Brain microvascular endothelial cell (primary cell): Measurements from ENCODE around the gene FAM78B.

Source experiments
- DNase-seq: peaks from one replicate; pipeline ENCODE4 v3.0.0-alpha.2; 2020
- H3K27ac ChIP-seq: fragments of 250-450 bp; sonication (Bioruptor Pico); 2 replicates; pipeline ENCODE4 v1.5.1; 2020; ENCODE audit warnings: mild to moderate bottlenecking, moderate library complexity
- H3K27me3 ChIP-seq: fragments of 250-450 bp; sonication (Bioruptor Pico); replicated peaks from 2 replicates; pipeline ENCODE4 v1.5.1; 2020; ENCODE audit warnings: mild to moderate bottlenecking
- H3K36me3 ChIP-seq: fragments of 250-450 bp; sonication (Bioruptor Pico); replicated peaks from 2 replicates; pipeline ENCODE4 v1.5.1; 2020; ENCODE audit warnings: mild to moderate bottlenecking
- H3K4me3 ChIP-seq: 2 replicates; pipeline ENCODE4 v1.5.1; 2011; ENCODE audit warnings: low read depth, mild to moderate bottlenecking, control low read depth, low read length, moderate library complexity
- in situ Hi-C: cut with HindIII; loops from 2 replicates; pipeline ENCODE4 v1.10.0; 2017; ENCODE audit warnings: low sequenced_read_pairs, low pct_ligation_motif_present
- TF ChIP-seq, protein P1 (sequence below): IDR thresholded peaks from 2 replicates; pipeline ENCODE4 v1.5.1; 2011; ENCODE audit warnings: low read depth, mild to moderate bottlenecking, moderate library complexity, low read length, control low read depth, inconsistent platforms; ENCODE audit errors: missing control alignments

Gene FAM78B

DNA sequence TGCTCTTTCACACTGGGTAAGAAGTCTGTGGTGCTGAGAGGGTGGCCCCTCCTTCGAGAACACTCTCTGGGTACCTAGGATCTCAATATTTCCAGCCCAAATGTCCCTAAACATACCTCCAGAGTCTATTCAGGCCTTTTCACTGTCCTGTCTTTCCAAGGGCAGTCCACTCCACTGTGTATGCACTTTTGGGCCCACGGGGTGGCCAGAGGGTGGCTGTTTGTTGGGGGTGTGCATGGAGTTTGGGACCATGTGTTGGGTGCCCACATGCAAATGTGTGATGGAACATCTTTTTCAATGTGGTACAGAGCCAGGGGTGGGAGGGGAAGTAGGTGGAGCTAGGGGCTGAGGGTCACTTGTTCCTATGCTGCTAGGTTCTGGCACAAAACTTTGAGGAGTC is 87.5 kb downstream of the FAM78B start:
- Histone ChIP-seq H3K27me3 (no peaks in the 10 kb centered on the region), H3K4me3 (no peak overlapping the region), H3K27ac (no peak overlapping the region), H3K36me3 (no peaks in the 10 kb centered on the region)
- in situ Hi-C loops, result no loop called here
- TF ChIP-seq, protein P1, sequence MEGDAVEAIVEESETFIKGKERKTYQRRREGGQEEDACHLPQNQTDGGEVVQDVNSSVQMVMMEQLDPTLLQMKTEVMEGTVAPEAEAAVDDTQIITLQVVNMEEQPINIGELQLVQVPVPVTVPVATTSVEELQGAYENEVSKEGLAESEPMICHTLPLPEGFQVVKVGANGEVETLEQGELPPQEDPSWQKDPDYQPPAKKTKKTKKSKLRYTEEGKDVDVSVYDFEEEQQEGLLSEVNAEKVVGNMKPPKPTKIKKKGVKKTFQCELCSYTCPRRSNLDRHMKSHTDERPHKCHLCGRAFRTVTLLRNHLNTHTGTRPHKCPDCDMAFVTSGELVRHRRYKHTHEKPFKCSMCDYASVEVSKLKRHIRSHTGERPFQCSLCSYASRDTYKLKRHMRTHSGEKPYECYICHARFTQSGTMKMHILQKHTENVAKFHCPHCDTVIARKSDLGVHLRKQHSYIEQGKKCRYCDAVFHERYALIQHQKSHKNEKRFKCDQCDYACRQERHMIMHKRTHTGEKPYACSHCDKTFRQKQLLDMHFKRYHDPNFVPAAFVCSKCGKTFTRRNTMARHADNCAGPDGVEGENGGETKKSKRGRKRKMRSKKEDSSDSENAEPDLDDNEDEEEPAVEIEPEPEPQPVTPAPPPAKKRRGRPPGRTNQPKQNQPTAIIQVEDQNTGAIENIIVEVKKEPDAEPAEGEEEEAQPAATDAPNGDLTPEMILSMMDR, result no peak
- no peak for DNase-seq

DNA sequence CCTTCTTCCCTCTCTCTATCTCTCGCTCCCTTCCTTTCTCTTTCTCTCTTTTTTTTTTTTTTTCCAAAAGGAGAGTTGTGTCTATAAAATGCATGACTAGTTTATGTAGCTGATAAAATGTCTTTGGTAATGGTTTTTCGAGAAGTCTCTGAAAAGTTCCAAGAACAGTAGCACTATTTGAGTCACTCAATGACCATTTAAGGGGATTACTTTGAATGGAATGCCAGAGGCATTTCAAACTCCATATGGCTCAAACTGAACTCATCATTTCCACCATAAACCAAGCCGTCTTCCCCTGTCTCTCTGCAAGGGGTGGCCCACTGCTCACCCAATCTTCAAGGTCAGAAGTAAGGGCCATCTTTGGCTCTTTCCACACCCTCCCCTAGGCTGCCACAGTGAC is 93.3 kb downstream of the FAM78B start:
- no peak for DNase-seq
- TF ChIP-seq, protein P1, result no peak
- in situ Hi-C loops, result no loop called here
- no peaks in the 10 kb centered on the region for H3K36me3 ChIP-seq
- no peak overlapping the region for H3K27ac ChIP-seq
- no peak overlapping the region for H3K4me3 ChIP-seq
- no peaks in the 10 kb centered on the region for H3K27me3 ChIP-seq

DNA sequence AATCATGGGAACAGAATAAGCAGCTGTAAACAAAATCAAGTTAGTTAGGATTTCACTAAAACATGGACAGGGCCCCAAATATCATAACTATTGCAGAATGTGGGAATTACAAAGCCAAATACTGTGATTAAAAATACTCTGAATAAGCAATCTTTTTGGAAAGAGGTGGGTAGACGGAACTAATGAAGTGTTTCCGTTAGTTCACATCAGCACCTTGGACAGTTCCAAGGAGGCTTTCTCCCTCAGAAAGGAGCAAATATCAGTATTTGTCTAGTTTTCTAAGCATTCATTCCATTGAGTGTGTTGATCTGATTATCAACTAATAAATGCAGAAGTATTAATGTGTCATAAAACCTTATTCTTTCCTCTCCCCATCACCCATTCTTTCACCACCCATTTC is 97.4 kb downstream of the FAM78B start:
- H3K4me3 ChIP-seq, result no peak overlapping the region
- in situ Hi-C loops, result no loop called here
- TF ChIP-seq, protein P1, result no peak

DNA sequence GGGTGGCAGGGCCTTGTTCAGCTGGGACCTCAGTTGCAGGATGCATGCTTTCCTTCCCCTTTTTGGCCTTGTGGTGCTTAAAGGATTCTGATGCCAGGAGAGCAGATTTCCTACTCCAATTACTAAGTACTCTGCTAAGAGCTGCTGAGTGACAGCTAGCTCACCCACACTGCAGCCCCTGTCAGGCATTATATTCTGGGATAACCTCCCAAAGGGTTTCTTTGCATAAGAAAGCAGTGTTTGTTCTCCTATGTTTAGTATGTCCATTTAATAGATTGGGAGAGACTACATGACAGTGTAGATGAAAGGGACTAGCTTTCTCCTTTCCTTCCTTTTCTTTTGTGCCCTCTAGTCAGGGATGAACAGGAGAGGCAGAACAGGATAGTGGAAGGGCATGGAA is 100.7 kb downstream of the FAM78B start:
- in situ Hi-C loops, result no loop called here

More for the DNA sequence above, 97.4 kb downstream of the FAM78B start:
- no peak overlapping the region for H3K27ac ChIP-seq
- H3K27me3 ChIP-seq, result no peaks in the 10 kb centered on the region
- no peaks in the 10 kb centered on the region for H3K36me3 ChIP-seq
- no peak for DNase-seq

DNA sequence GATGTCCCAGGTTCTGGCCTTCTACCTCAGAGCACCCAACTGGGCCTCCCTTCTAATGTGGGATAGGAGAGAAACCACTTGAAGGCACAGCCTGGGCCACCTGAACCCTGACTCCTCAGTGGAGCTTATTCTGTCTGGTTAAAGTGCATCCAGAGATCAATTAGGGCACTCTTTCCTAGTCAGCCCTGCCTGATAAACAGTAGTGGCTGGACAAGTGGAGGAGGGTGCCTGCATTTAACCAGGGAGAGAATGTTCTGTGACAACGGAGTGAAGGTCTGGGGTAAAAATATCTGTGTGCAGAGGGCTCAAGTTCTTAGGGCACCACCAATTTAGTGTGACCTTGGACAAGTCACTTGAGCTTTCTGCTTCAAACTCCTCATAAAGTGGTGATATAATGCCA is 101.8 kb downstream of the FAM78B start:
- DNase-seq, result no peak
- no peaks in the 10 kb centered on the region for H3K27me3 ChIP-seq
- H3K4me3 ChIP-seq, result no peak overlapping the region
- H3K27ac ChIP-seq, result no peak overlapping the region
- TF ChIP-seq, protein P1, result no peak
- H3K36me3 ChIP-seq, result no peaks in the 10 kb centered on the region
- in situ Hi-C loops, result no loop called here

More for the DNA sequence above, 100.7 kb downstream of the FAM78B start:
- no peak for DNase-seq
- TF ChIP-seq, protein P1, result no peak
- no peak overlapping the region for H3K4me3 ChIP-seq
- H3K27me3 ChIP-seq, result no peaks in the 10 kb centered on the region
- H3K27ac ChIP-seq, result no peak overlapping the region
- no peaks in the 10 kb centered on the region for H3K36me3 ChIP-seq

DNA sequence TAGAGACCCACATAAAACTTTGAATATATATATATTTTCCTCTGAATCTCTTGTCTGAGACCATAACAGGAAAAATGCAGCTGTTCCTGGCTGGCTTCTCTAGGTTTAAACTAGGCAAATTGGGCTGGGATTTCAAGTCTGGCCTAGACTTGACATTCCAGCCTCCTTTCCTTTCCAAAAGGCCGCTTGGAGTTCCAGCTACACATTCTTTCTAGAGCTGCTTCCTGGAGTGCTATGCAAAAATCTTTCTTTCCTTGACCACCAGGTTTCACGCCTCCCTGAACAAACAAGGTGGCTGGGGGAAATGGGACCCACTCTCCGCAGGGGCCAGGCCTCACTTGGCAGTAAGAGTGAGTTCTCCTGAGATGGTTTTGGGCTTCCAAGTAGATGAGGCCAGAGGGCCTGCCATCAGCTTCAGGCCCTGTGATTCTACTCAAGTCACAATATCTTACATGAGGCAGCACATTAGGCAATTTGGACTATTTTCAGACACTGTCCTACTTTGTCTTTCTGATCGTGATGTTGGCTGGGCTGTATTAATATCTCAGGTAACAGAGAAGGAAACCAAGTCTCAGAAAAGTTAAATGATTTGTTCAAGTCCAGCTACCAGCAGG is 102.4 kb downstream of the FAM78B start:
- Histone ChIP-seq H3K27me3 (no peaks in the 10 kb centered on the region), H3K36me3 (no peaks in the 10 kb centered on the region), H3K4me3 (no peak overlapping the region), H3K27ac (no peak overlapping the region)
- no peak for DNase-seq
- in situ Hi-C loops, result no loop called here
- TF ChIP-seq, protein P1, result no peak
